Right lobe of liver (tissue), 4 donors: ENCODE data around the gene ARL4A.

ENCODE experiments used
- POLR2A ChIP-seq: fragments of 450-650 bp; IDR thresholded peaks from one replicate; pipeline ENCODE4 v1.6.1; 2017; ENCODE audit warnings: antibody characterized with exemption, mild to moderate bottlenecking
- TF ChIP-seq, protein P1 (sequence below), 4 donors: fragments of 200-600 bp in 3 of 4; fragments of 450-650 bp in 1 of 4; IDR thresholded peaks; one replicate each; pipeline versions ENCODE4 v1.5.1 to v1.8.0; 2016 to 2022; ENCODE audit warnings: antibody characterized with exemption in 4 of 4, mild to moderate bottlenecking in 2 of 4
- donor health status: DM: no; HTN: no; CAD: no.
- donor health status: DM: no; HTN: no; CAD: no.
- donor health status: DM: no; HTN: yes; CAD: no.

DNA sequence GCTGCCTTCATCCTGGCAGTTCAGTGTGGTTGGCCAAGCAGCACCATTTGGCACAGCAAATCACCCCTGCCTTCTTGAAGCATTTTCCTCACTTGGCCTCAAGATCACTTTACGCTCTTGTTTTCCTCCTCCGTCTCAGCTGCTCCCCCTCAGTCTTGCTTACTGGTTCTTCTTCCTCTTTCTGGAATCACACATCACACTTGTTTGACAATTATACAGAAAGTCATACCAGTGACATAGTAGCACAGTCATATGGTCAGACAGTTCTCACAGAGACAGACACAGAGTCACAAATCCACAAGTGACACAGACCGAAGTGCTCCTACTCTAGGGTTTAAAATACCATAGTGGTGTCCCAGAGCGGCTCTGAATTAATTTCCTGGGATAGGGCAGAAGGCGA is 43.8 kb upstream of the ARL4A start:
- TF ChIP-seq, protein P1, sequence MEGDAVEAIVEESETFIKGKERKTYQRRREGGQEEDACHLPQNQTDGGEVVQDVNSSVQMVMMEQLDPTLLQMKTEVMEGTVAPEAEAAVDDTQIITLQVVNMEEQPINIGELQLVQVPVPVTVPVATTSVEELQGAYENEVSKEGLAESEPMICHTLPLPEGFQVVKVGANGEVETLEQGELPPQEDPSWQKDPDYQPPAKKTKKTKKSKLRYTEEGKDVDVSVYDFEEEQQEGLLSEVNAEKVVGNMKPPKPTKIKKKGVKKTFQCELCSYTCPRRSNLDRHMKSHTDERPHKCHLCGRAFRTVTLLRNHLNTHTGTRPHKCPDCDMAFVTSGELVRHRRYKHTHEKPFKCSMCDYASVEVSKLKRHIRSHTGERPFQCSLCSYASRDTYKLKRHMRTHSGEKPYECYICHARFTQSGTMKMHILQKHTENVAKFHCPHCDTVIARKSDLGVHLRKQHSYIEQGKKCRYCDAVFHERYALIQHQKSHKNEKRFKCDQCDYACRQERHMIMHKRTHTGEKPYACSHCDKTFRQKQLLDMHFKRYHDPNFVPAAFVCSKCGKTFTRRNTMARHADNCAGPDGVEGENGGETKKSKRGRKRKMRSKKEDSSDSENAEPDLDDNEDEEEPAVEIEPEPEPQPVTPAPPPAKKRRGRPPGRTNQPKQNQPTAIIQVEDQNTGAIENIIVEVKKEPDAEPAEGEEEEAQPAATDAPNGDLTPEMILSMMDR (IDR thresholded peaks at IDR 0.05) = no peak
- no peak for TF ChIP-seq POLR2A
